ENCODE measurements around the gene MRGPRX4.
"Not testable (repeated sequence)": the region's sequence is repeated elsewhere in the genome, so short reads cannot be mapped to it uniquely, and the experiment has no call there.

MRGPRX4 gene

GRCh38 chr11:18173225-18173866, 709 bp downstream of the MRGPRX4 start:
- H3K36me3 ChIP-seq (ENCODE audit: control insufficient read depth, insufficient read depth, low read length): no peaks in the 10 kb centered on the region
- H3K4me1 ChIP-seq (ENCODE audit: control insufficient read depth, insufficient read depth, low read length): no peaks in the 10 kb centered on the region
- H3K9ac ChIP-seq (ENCODE audit: low read depth, low read length): no peak overlapping the region
- no peak overlapping the region for H3K4me3 ChIP-seq (ENCODE audit: low read depth, low read length)
- H3K27me3 ChIP-seq (ENCODE audit: control insufficient read depth, insufficient read depth, low read length): no peaks in the 10 kb centered on the region
- no peaks in the 10 kb centered on the region for H3K9me3 ChIP-seq (ENCODE audit: control insufficient read depth, insufficient read depth, low read length)

GRCh38 chr11:18188796-18189195, 16.2 kb downstream of the MRGPRX4 start:
- Histone ChIP-seq H3K27me3 (ENCODE audit: control insufficient read depth, insufficient read depth, low read length) (no peaks in the 10 kb centered on the region), H3K4me1 (ENCODE audit: control insufficient read depth, insufficient read depth, low read length) (no peaks in the 10 kb centered on the region), H3K9ac (ENCODE audit: low read depth, low read length) (no peak overlapping the region), H3K36me3 (ENCODE audit: control insufficient read depth, insufficient read depth, low read length) (no peaks in the 10 kb centered on the region), H3K9me3 (ENCODE audit: control insufficient read depth, insufficient read depth, low read length) (no peaks in the 10 kb centered on the region), H3K4me3 (ENCODE audit: low read depth, low read length) (no peak overlapping the region)

DNA sequence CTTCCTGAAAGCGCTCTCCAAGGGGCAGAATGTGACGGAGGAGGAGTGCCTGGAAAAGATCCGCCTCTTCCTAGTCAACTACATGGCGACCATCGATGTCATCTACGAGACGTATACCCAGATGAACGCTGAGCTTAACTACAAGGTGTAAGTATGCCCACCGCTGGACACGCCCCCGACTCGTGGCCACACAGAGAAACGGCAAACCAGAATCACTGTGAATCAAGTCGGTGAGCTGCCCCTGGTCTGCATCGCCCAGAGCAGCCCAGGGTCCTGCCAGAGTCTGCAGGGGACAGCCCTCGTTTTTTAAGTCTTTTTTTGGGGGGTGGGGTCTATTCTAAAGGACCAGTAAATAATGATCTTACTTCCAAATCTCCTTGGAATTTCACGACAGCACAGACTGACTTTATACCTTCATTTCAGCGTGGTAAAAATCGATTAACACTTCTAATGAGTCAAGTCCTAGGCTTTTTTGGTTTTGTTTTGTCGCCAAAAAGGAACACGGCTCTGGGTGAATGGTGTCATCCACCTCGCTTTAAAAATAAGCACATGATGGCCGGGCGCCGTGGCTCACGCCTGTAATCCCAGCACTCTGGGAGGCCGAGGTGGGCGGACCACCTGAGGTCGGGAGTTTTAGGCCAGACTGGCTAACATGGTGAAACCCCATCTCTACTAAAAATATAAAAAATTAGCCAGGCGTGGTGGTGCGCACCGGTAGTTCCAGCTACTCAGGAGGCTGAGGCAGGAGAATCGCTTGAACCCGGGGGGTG, 17.0 kb downstream of the MRGPRX4 start:
- H3K4me3 ChIP-seq (ENCODE audit: low read depth, low read length); H3K27me3 ChIP-seq (ENCODE audit: control insufficient read depth, insufficient read depth, low read length); H3K4me1 ChIP-seq (ENCODE audit: control insufficient read depth, insufficient read depth, low read length); H3K36me3 ChIP-seq (ENCODE audit: control insufficient read depth, insufficient read depth, low read length); H3K9ac ChIP-seq (ENCODE audit: low read depth, low read length); H3K9me3 ChIP-seq (ENCODE audit: control insufficient read depth, insufficient read depth, low read length): not testable (repeated sequence)

GRCh38 chr11:18191376-18191775, 18.7 kb downstream of the MRGPRX4 start:
- H3K4me1 ChIP-seq (ENCODE audit: control insufficient read depth, insufficient read depth, low read length): no peaks in the 10 kb centered on the region
- H3K9me3 ChIP-seq (ENCODE audit: control insufficient read depth, insufficient read depth, low read length): no peaks in the 10 kb centered on the region
- no peak overlapping the region for H3K9ac ChIP-seq (ENCODE audit: low read depth, low read length)
- no peak overlapping the region for H3K4me3 ChIP-seq (ENCODE audit: low read depth, low read length)
- no peaks in the 10 kb centered on the region for H3K36me3 ChIP-seq (ENCODE audit: control insufficient read depth, insufficient read depth, low read length)
- H3K27me3 ChIP-seq (ENCODE audit: control insufficient read depth, insufficient read depth, low read length): no peaks in the 10 kb centered on the region

DNA sequence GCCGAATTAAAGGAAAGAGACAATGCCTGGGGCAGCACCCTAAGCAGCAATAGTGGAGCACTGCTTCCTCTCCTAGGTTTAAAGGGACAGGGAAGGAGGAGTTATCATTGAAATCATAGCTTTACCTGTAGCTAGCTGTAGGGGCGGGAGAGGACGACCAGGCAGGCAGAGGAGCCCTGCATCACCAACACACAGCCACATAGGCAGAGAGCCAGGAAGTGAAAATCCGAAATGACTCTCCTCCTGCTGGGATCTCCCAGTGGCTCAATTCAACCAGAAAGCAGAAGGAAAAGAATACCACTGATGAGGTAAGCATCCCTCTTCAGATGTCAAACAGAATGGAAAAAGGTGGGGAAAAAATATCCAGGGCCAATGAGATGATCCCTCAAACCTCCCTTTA, 20.4 kb downstream of the MRGPRX4 start:
- no peak overlapping the region for H3K4me3 ChIP-seq (ENCODE audit: low read depth, low read length)
- H3K36me3 ChIP-seq (ENCODE audit: control insufficient read depth, insufficient read depth, low read length): no peaks in the 10 kb centered on the region
- no peak overlapping the region for H3K9ac ChIP-seq (ENCODE audit: low read depth, low read length)
- H3K27me3 ChIP-seq (ENCODE audit: control insufficient read depth, insufficient read depth, low read length): no peaks in the 10 kb centered on the region
- H3K4me1 ChIP-seq (ENCODE audit: control insufficient read depth, insufficient read depth, low read length): no peaks in the 10 kb centered on the region
- H3K9me3 ChIP-seq (ENCODE audit: control insufficient read depth, insufficient read depth, low read length): no peaks in the 10 kb centered on the region

- Histone ChIP-seq H3K27me3 (ENCODE audit: control insufficient read depth, insufficient read depth, low read length) (no peaks in the 10 kb centered on the region), H3K9me3 (ENCODE audit: control insufficient read depth, insufficient read depth, low read length) (no peaks in the 10 kb centered on the region), H3K4me3 (ENCODE audit: low read depth, low read length) (no peak overlapping the region), H3K4me1 (ENCODE audit: control insufficient read depth, insufficient read depth, low read length) (no peaks in the 10 kb centered on the region), H3K36me3 (ENCODE audit: control insufficient read depth, insufficient read depth, low read length) (no peaks in the 10 kb centered on the region), H3K9ac (ENCODE audit: low read depth, low read length) (no peak overlapping the region)
Measured at GRCh38 chr11:18196532-18196931, 23.9 kb downstream of the MRGPRX4 start.

DNA sequence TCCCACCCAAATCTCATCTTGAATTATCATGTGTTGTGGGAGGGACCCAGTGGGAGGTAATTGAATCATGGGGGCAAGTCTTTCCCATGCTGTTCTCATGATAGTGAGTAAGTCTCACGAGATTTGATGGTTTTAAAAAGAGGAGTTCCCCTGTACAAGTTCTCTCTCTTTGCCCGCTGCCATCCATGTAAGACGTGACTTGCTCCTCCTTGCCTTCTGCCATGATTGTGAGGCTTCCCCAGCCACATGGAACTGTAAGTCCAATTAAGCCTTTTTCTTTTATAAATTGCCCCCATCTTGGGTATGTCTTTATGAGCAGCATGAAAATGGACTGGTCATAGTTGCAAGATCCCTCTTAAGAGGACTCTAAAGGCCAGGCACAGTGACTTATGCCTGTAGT, 25.1 kb downstream of the MRGPRX4 start:
- H3K4me3 ChIP-seq (ENCODE audit: low read depth, low read length); H3K9me3 ChIP-seq (ENCODE audit: control insufficient read depth, insufficient read depth, low read length); H3K9ac ChIP-seq (ENCODE audit: low read depth, low read length); H3K27me3 ChIP-seq (ENCODE audit: control insufficient read depth, insufficient read depth, low read length); H3K4me1 ChIP-seq (ENCODE audit: control insufficient read depth, insufficient read depth, low read length); H3K36me3 ChIP-seq (ENCODE audit: control insufficient read depth, insufficient read depth, low read length): not testable (repeated sequence)

DNA sequence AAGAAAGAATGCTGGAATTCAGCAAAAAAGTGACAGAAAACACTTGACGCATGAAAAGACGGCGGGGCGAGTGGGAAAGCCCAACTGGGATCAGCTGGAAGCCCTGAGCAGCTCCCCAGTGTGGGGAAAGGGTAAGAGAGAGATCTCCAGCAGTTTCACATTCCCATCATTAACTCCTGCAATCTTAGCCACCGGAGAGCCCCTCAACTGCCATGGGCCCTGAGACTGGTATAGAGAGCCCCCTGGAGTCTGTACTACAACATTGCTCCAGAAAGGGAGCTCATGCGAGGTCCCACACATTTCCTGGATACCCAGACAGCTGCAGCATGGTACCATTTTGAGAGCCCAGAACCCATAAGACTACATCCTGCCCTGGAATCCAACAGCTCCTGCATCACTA, 31.1 kb downstream of the MRGPRX4 start:
- Histone ChIP-seq H3K9ac (ENCODE audit: low read depth, low read length) (no peak overlapping the region), H3K36me3 (ENCODE audit: control insufficient read depth, insufficient read depth, low read length) (no peaks in the 10 kb centered on the region), H3K4me3 (ENCODE audit: low read depth, low read length) (peak overlapping the region; percentile 24), H3K27me3 (ENCODE audit: control insufficient read depth, insufficient read depth, low read length) (no peaks in the 10 kb centered on the region), H3K9me3 (ENCODE audit: control insufficient read depth, insufficient read depth, low read length) (no peaks in the 10 kb centered on the region), H3K4me1 (ENCODE audit: control insufficient read depth, insufficient read depth, low read length) (no peaks in the 10 kb centered on the region)

DNA sequence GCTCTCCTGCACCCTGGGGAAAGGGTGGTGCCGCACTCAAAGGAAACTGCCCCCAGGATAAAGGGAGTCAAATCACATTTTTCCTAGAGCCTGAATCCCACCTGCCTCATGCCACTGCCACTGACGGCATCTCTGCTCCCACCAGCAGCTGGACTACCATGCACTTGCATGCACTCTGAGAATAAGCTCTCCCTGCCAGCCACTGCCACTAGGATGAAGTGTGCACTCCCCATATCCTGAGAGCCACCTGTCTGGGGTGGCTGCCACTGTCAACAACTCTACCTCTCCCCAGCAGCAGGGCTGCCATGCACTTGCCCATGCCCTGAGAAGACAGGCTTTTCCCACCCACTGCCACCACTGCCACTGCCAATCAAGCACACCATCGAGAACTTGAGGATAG, 31.6 kb downstream of the MRGPRX4 start:
- H3K36me3 ChIP-seq (ENCODE audit: control insufficient read depth, insufficient read depth, low read length): no peaks in the 10 kb centered on the region
- no peak overlapping the region for H3K9ac ChIP-seq (ENCODE audit: low read depth, low read length)
- no peaks in the 10 kb centered on the region for H3K9me3 ChIP-seq (ENCODE audit: control insufficient read depth, insufficient read depth, low read length)
- no peaks in the 10 kb centered on the region for H3K27me3 ChIP-seq (ENCODE audit: control insufficient read depth, insufficient read depth, low read length)
- H3K4me3 ChIP-seq (ENCODE audit: low read depth, low read length): no peak overlapping the region
- H3K4me1 ChIP-seq (ENCODE audit: control insufficient read depth, insufficient read depth, low read length): no peaks in the 10 kb centered on the region

- Histone ChIP-seq H3K4me3 (ENCODE audit: low read depth, low read length) (no peak overlapping the region), H3K9me3 (ENCODE audit: control insufficient read depth, insufficient read depth, low read length) (no peaks in the 10 kb centered on the region), H3K27me3 (ENCODE audit: control insufficient read depth, insufficient read depth, low read length) (no peaks in the 10 kb centered on the region), H3K9ac (ENCODE audit: low read depth, low read length) (no peak overlapping the region), H3K4me1 (ENCODE audit: control insufficient read depth, insufficient read depth, low read length) (no peaks in the 10 kb centered on the region), H3K36me3 (ENCODE audit: control insufficient read depth, insufficient read depth, low read length) (no peaks in the 10 kb centered on the region)
Measured at GRCh38 chr11:18204771-18205170, 32.1 kb downstream of the MRGPRX4 start.

GRCh38 chr11:18209058-18209457, 36.4 kb downstream of the MRGPRX4 start:
- Histone ChIP-seq H3K27me3 (ENCODE audit: control insufficient read depth, insufficient read depth, low read length) (no peaks in the 10 kb centered on the region), H3K9me3 (ENCODE audit: control insufficient read depth, insufficient read depth, low read length) (no peaks in the 10 kb centered on the region), H3K36me3 (ENCODE audit: control insufficient read depth, insufficient read depth, low read length) (no peaks in the 10 kb centered on the region), H3K4me1 (ENCODE audit: control insufficient read depth, insufficient read depth, low read length) (no peaks in the 10 kb centered on the region), H3K4me3 (ENCODE audit: low read depth, low read length) (no peak overlapping the region), H3K9ac (ENCODE audit: low read depth, low read length) (no peak overlapping the region)

DNA sequence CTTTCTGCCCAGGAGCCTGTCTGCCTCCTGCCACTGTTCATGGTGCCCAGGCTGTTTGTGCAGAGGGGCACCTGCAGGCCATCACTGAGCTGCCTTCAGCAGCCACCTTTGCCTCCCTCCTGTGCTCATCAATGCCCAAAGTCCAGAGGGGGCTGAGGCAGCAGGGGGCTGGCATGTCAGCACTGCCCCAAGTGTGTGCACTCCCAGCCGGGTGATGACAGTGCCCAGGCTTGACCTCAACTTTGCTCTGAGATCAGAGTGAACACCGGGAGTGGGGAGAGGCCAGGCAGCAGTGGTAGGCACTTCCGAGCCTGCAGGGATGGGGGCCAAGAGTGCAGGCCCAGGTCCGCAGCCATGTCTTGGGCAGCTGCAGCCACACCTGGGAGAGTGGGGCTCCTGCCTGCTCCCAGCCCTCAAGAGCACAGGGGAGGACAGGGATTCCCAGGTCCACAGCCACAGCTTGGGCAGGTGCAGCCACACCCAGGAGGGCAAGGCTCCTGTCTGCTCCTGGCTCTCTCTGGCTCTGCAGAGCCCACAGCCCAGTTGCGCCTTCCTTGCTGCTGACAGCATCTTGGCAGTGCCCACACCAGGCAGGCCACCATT, 48.7 kb downstream of the MRGPRX4 start:
- no peaks in the 10 kb centered on the region for H3K4me1 ChIP-seq (ENCODE audit: control insufficient read depth, insufficient read depth, low read length)
- H3K27me3 ChIP-seq (ENCODE audit: control insufficient read depth, insufficient read depth, low read length): no peaks in the 10 kb centered on the region
- no peak overlapping the region for H3K9ac ChIP-seq (ENCODE audit: low read depth, low read length)
- H3K36me3 ChIP-seq (ENCODE audit: control insufficient read depth, insufficient read depth, low read length): no peaks in the 10 kb centered on the region
- H3K9me3 ChIP-seq (ENCODE audit: control insufficient read depth, insufficient read depth, low read length): no peaks in the 10 kb centered on the region
- H3K4me3 ChIP-seq (ENCODE audit: low read depth, low read length): no peak overlapping the region

Data from iPS-15b (cell line).